Measurements from ENCODE around the gene ENPP3. TPM values are rescaled to one million over a fixed set of nuclear protein-coding genes. Genes with fewer than 3 reads are reported as not detected.

The ENPP3 gene
- total and polyA plus RNA-seq, 12 donors = 0.07 to 0.33 (median 0.15) TPM; not detected in 3

DNA sequence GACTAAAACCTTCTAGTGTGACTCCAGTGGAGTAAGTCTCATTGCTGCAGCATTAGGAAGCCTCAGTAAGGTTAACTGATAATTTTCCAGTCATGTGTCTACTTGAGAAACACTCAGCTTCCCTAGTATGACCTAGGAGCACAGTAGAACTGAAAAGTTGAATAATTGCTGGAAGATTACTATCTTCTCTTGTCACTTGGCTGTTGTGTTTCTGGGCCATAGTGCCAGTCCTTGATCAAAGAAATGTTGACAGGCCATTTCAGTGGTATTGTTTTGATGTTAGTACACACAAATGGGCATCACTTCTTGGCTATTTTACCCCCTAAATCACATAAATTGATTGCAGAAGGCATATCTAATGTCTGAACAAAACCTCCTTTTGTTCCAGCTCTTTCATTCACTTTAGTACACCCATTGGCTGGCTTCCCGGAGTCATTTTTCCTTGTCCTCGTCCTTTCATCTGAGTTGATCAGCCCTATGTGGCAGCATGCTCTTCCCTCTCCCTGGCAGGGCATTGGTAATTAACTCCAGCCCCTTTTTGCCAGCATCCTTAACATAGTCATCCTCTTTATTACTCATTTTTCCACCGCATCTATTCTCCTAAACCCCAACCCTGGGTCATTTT, 6.0 kb downstream of the ENPP3 start:
- no peak overlapping the region for H3K4me3 ChIP-seq
- ATAC-seq (no peak), DNase-seq (no peak)
- 65% methylated on average over 3 of the region's 3 CpGs for WGBS, 2 donors
- no peaks in the 10 kb centered on the region for H3K9me3 ChIP-seq
- no peaks in the 10 kb centered on the region for H3K36me3 ChIP-seq
- intact Hi-C loops (cut with DNase I) = no loop called here
- H3K27ac ChIP-seq = no peak overlapping the region
- no peaks in the 10 kb centered on the region for H3K4me1 ChIP-seq
- TF ChIP-seq, protein P1, sequence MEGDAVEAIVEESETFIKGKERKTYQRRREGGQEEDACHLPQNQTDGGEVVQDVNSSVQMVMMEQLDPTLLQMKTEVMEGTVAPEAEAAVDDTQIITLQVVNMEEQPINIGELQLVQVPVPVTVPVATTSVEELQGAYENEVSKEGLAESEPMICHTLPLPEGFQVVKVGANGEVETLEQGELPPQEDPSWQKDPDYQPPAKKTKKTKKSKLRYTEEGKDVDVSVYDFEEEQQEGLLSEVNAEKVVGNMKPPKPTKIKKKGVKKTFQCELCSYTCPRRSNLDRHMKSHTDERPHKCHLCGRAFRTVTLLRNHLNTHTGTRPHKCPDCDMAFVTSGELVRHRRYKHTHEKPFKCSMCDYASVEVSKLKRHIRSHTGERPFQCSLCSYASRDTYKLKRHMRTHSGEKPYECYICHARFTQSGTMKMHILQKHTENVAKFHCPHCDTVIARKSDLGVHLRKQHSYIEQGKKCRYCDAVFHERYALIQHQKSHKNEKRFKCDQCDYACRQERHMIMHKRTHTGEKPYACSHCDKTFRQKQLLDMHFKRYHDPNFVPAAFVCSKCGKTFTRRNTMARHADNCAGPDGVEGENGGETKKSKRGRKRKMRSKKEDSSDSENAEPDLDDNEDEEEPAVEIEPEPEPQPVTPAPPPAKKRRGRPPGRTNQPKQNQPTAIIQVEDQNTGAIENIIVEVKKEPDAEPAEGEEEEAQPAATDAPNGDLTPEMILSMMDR (IDR thresholded peaks at IDR 0.05) = no peak
- no peaks in the 10 kb centered on the region for H3K27me3 ChIP-seq

DNA sequence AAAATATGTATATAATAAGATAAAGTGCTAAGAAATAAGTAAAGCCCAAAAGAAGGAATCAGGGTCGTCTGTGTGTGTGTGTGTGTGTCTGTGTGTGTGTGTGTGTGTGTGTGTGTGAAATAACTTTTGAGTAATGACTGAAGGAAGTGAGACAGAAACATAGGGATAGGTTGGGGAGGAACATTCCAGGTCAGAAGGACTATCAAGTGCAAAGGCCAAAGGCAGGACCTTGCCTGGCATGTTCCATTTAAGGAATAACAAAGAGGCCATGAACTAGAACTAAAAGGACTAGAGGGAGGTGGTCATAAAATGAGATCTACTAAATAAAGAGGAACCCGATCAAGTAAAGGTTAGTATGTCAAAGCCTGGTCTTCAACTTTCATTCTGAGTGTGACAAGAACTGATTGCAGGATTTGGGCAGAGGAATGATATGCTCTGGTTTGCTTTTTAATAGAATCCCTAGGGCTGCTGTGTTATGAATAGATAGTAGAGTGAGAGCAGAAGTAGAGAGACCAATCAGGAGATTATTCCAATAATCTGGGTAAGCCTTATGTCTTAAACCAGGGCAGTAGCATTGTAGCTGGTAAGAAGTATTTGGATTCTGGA, 6.9 kb downstream of the ENPP3 start:
- no peaks in the 10 kb centered on the region for H3K27me3 ChIP-seq

DNA sequence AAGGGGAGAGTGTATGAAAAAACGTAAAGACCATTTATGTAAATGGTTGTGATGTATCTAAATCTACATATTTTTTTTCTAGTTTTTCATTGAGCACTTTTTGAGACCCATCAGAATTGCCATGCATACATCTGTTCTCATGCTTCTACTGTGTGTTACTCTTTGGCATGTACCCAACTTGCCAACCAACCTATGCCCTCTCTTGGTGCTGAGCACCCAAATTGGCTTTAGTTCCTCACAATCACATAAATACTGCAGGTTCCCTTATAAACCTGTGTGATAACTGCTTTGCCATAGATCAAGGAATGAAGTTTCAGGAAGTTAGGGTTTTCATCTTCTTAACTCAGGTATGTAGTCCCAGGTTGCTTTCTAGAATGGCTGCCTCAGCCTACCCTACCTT, 7.8 kb downstream of the ENPP3 start:
- TF ChIP-seq, protein P1 (IDR thresholded peaks at IDR 0.05) = no peak
- intact Hi-C loops (cut with DNase I) = no loop called here
- no peaks in the 10 kb centered on the region for H3K27me3 ChIP-seq
- no peak for ATAC-seq
- H3K4me3 ChIP-seq = no peak overlapping the region
- no peak overlapping the region for H3K27ac ChIP-seq
- WGBS, 2 donors = 80 to 85% methylated on average over 1 of the region's 1 CpG
- H3K9me3 ChIP-seq = no peaks in the 10 kb centered on the region
- H3K4me1 ChIP-seq = no peaks in the 10 kb centered on the region
- no peaks in the 10 kb centered on the region for H3K36me3 ChIP-seq
- no peak for DNase-seq

More for the DNA sequence above, 6.9 kb downstream of the ENPP3 start:
- DNase-seq (no peak), ATAC-seq (no peak)
- no peaks in the 10 kb centered on the region for H3K4me1 ChIP-seq
- no peaks in the 10 kb centered on the region for H3K9me3 ChIP-seq
- intact Hi-C loops (cut with DNase I) = no loop called here
- H3K27ac ChIP-seq = no peak overlapping the region
- no peaks in the 10 kb centered on the region for H3K36me3 ChIP-seq
- TF ChIP-seq, protein P1 (IDR thresholded peaks at IDR 0.05) = no peak
- no peak overlapping the region for H3K4me3 ChIP-seq
- WGBS, 2 donors = 70 to 73% methylated on average over 2 of the region's 2 CpGs

DNA sequence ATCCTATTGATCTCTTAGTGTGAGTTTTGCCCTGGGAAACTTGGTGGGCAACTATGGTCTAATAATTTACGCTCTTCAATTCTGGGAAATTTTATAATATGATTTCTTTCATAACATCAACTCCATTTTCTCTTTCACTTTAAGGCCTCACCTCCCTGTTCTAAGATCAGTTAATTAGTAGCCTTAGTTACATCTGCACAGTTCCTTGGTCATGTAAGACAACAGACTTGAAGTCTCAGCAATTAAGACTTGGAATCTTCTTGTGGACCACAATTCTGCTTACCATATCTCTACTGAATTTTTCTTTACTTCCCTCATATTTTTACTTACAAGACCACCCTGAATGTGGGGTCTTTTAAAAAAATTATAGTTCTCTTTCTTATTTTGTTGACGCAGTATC, 8.7 kb downstream of the ENPP3 start:
- TF ChIP-seq, protein P1 (IDR thresholded peaks at IDR 0.05) = no peak
- no peaks in the 10 kb centered on the region for H3K4me1 ChIP-seq

More for the DNA sequence above, 8.7 kb downstream of the ENPP3 start:
- ATAC-seq (no peak), DNase-seq (no peak)
- H3K4me3 ChIP-seq = no peak overlapping the region
- 82 to 83% methylated on average over 2 of the region's 2 CpGs for WGBS, 2 donors
- no peaks in the 10 kb centered on the region for H3K36me3 ChIP-seq
- H3K27ac ChIP-seq = no peak overlapping the region
- no peaks in the 10 kb centered on the region for H3K9me3 ChIP-seq
- no peaks in the 10 kb centered on the region for H3K27me3 ChIP-seq
- intact Hi-C loops (cut with DNase I) = no loop called here
